ENCODE measurements around the gene RNF145. TPM values are rescaled to one million over a fixed set of nuclear protein-coding genes. Genes with fewer than 3 reads are reported as not detected.
A peak's percentile ranks its signal among the peaks of the same experiment; 100 is the strongest.

The RNF145 gene
- total and polyA plus RNA-seq, 2 of the 13 experiments (the other 11 are each of a cell fraction or from before 2014, with no cell fraction given): 24.6 TPM

DNA sequence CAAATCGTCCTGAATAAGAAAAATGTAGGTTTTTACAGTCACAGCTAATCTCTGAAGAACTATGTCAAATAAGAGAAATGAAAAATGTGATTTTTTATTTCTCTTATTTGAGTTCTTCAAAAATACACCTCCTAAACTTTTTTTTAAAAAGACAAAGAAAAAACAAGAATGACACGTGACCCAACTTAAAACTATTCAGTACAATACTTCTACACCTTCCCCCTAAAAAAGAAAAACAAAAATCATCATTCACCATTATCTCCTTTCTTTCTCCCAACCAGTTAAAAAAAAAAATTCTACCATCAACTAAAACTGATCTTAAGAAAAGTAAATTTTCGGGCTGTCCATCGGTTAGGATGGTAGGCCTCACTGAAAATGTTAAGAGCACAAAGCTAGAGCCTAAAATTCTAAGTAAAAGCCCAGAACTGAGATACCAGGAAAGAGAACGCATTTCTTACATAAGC lies 2.1 kb downstream of the RNF145 start:
- peak overlapping the region; percentile 88 to 94 (median 93) for H3K4me3 ChIP-seq (replicated peaks in 1 of 3; ENCODE audit: insufficient read depth in 1 of 3, low read depth in 2 of 3, low read length in 3 of 3)
- H3K4me1 ChIP-seq (ENCODE audit: insufficient read depth, low read length): peaks cover 46% of the 10 kb centered on the region
- WGBS (ENCODE audit: low lambda C conversion rate): 2% methylated on average over 5 of the region's 5 CpGs
- H3K9me3 ChIP-seq (ENCODE audit: low read length): no peaks in the 10 kb centered on the region
- FAIRE-seq (no peak), DNase-seq (ENCODE audit: low spot score) (no peak), ATAC-seq (no peak)
- H3K27me3 ChIP-seq (ENCODE audit: control insufficient read depth in 1 of 2, insufficient read depth in 2 of 2, low read length in 2 of 2): no peaks in the 10 kb centered on the region; a peak in 1 of 5 replicates
- peaks cover 2% of the 10 kb centered on the region in 2 experiments; a peak in 2 of 5 replicates for H3K36me3 ChIP-seq (replicated peaks in 1 of 2; ENCODE audit: control insufficient read depth in 1 of 2, insufficient read depth in 2 of 2, low read length in 2 of 2)
- H3K27ac ChIP-seq (ENCODE audit: extremely low read length, insufficient read depth, low read length): peak overlapping the region; percentile 83
- peak overlapping the region; percentile 79 for H3K4me2 ChIP-seq (ENCODE audit: low read depth, low read length)
- in situ Hi-C loops (cut with HindIII; ENCODE audit: extremely low pct_ligation_motif_present, low pct_unique_long_range_greater_than_20kb): no loop called here
- TF ChIP-seq, protein P1, sequence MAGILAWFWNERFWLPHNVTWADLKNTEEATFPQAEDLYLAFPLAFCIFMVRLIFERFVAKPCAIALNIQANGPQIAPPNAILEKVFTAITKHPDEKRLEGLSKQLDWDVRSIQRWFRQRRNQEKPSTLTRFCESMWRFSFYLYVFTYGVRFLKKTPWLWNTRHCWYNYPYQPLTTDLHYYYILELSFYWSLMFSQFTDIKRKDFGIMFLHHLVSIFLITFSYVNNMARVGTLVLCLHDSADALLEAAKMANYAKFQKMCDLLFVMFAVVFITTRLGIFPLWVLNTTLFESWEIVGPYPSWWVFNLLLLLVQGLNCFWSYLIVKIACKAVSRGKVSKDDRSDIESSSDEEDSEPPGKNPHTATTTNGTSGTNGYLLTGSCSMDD (CRISPR knock-in tag; IDR thresholded peaks at IDR 0.05): no peak
- TF ChIP-seq ATF7 (IDR thresholded peaks at IDR 0.05) (no peak), ATF7 (CRISPR knock-in tag; IDR thresholded peaks at IDR 0.05) (no peak), RAD51 (IDR thresholded peaks at IDR 0.05; ENCODE audit: borderline replicate concordance) (peak; percentile 52; the same call in 1 of the 2 replicates), YEATS2 (CRISPR knock-in tag; IDR thresholded peaks at IDR 0.05; ENCODE audit: borderline replicate concordance) (0 out of 2 replicates have a peak, but pooled peaks have one; percentile 1)
- TF ChIP-seq, protein P2, sequence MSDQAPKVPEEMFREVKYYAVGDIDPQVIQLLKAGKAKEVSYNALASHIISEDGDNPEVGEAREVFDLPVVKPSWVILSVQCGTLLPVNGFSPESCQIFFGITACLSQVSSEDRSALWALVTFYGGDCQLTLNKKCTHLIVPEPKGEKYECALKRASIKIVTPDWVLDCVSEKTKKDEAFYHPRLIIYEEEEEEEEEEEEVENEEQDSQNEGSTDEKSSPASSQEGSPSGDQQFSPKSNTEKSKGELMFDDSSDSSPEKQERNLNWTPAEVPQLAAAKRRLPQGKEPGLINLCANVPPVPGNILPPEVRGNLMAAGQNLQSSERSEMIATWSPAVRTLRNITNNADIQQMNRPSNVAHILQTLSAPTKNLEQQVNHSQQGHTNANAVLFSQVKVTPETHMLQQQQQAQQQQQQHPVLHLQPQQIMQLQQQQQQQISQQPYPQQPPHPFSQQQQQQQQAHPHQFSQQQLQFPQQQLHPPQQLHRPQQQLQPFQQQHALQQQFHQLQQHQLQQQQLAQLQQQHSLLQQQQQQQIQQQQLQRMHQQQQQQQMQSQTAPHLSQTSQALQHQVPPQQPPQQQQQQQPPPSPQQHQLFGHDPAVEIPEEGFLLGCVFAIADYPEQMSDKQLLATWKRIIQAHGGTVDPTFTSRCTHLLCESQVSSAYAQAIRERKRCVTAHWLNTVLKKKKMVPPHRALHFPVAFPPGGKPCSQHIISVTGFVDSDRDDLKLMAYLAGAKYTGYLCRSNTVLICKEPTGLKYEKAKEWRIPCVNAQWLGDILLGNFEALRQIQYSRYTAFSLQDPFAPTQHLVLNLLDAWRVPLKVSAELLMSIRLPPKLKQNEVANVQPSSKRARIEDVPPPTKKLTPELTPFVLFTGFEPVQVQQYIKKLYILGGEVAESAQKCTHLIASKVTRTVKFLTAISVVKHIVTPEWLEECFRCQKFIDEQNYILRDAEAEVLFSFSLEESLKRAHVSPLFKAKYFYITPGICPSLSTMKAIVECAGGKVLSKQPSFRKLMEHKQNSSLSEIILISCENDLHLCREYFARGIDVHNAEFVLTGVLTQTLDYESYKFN (CRISPR knock-in tag; conservative IDR thresholded peaks at IDR 0.05): no peak
- H4K20me1 ChIP-seq (ENCODE audit: insufficient read depth, low read length): peaks cover 4% of the 10 kb centered on the region; the same call in 1 of the 2 replicates
- ChIA-PET CTCF (ENCODE audit: low intra/inter-chr PET ratio, low total read pairs) (no interaction called here), POLR2A (interaction anchor here (1.1 to 1.7 kb wide), 5 partner anchors 9 to 96 kb away, joined by 3 to 7 read pairs (median 4); no protein-coding TSS in a partner anchor)
- peaks cover 67% of the 10 kb centered on the region for H3K79me2 ChIP-seq (ENCODE audit: insufficient read depth, low read length)
- intact Hi-C loops (cut with micrococcal nuclease; ENCODE audit: unreplicated experiment): loop anchor here (5.0 kb wide), 1 partner anchor 1195 kb away; the partner anchor contains the start of gene FAM200C
- no TSS peak for BruUV-seq (replicated peaks)
- no peak overlapping the region for H2AFZ ChIP-seq (ENCODE audit: low read length)
- peak overlapping the region; percentile 85 for H3K9ac ChIP-seq (ENCODE audit: insufficient read depth, low read depth, low read length)

Measured in HepG2 (cell line).